Liver (tissue), 9 donors: ENCODE measurements around the gene UGGT2. TPM values are rescaled to one million over a fixed set of nuclear protein-coding genes. Genes with fewer than 3 reads are reported as not detected.

Source experiments
- DNase-seq: peaks from one replicate; pipeline ENCODE4 v3.0.0-alpha.2; 2017; ENCODE audit warnings: low spot score
- H3K27ac ChIP-seq, 2 donors: one replicate each; pipeline ENCODE4 v1.7.0; 2013; ENCODE audit warnings: inconsistent platforms in 2 of 2, low read length in 2 of 2, control low read depth in 1 of 2, low read depth in 1 of 2, mild to moderate bottlenecking in 1 of 2
- H3K27me3 ChIP-seq, 4 donors: one replicate each; pipeline versions ENCODE4 v1.6.1 to v1.7.0; 2013; ENCODE audit warnings: low read length in 3 of 4, inconsistent platforms in 1 of 4, mild to moderate bottlenecking in 1 of 4, moderate library complexity in 1 of 4; ENCODE audit not compliant: control insufficient read depth in 4 of 4, insufficient read depth in 4 of 4
- H3K36me3 ChIP-seq, 4 donors: one replicate each; pipeline versions ENCODE4 v1.6.1 to v1.7.0; 2013; ENCODE audit warnings: low read length in 3 of 4, mild to moderate bottlenecking in 3 of 4, low read depth in 1 of 4, moderate library complexity in 1 of 4; ENCODE audit not compliant: control insufficient read depth in 4 of 4, insufficient read depth in 3 of 4
- H3K4me1 ChIP-seq, 4 donors: one replicate each; pipeline versions ENCODE4 v1.6.1 to v1.7.0; 2013; ENCODE audit warnings: low read length in 3 of 4, mild to moderate bottlenecking in 3 of 4, moderate library complexity in 1 of 4; ENCODE audit not compliant: control insufficient read depth in 4 of 4, insufficient read depth in 4 of 4
- H3K4me3 ChIP-seq, 3 donors: one replicate each; pipeline versions ENCODE4 v1.6.1 to v1.7.0; 2013; ENCODE audit warnings: low read length in 3 of 3, control low read depth in 1 of 3, low read depth in 1 of 3, mild to moderate bottlenecking in 1 of 3
- H3K9ac ChIP-seq, 2 donors: one replicate each; pipeline ENCODE4 v1.7.0; 2013; ENCODE audit warnings: low read length in 2 of 2, mild to moderate bottlenecking in 2 of 2, moderate library complexity in 2 of 2, control low read depth in 1 of 2, low read depth in 1 of 2
- H3K9me3 ChIP-seq, 4 donors: one replicate each; pipeline versions ENCODE4 v1.6.1 to v1.7.0; 2013; ENCODE audit warnings: low read length in 3 of 4; ENCODE audit not compliant: control insufficient read depth in 4 of 4
- ATF3 ChIP-seq: IDR thresholded peaks from 2 replicates; pipeline ENCODE4 v1.6.1; 2016; ENCODE audit warnings: antibody characterized with exemption
- CTCF ChIP-seq: fragments of 150-350 bp; IDR thresholded peaks from 2 replicates; pipeline ENCODE4 v1.5.1; 2017; ENCODE audit warnings: improper control_type of control experiment, low read depth, low read length; ENCODE audit not compliant: missing input control
- EGR1 ChIP-seq, 2 donors: IDR thresholded peaks; 2 replicates each; pipeline ENCODE4 v1.6.1; 2016 to 2018; ENCODE audit warnings: antibody characterized with exemption in 2 of 2, low read depth in 2 of 2
- FOXA1 ChIP-seq: IDR thresholded peaks from 2 replicates; pipeline ENCODE4 v1.6.1; 2016; ENCODE audit warnings: antibody characterized with exemption
- FOXA2 ChIP-seq: IDR thresholded peaks from 2 replicates; pipeline ENCODE4 v1.6.1; 2016; ENCODE audit warnings: antibody characterized with exemption
- GABPA ChIP-seq, 2 donors: IDR thresholded peaks in 1 of 2; conservative IDR thresholded peaks in 1 of 2; 2 replicates each; pipeline ENCODE4 v1.6.1; 2016; ENCODE audit warnings: antibody characterized with exemption in 2 of 2, mild to moderate bottlenecking in 1 of 2, moderate library complexity in 1 of 2
- HNF4A ChIP-seq, 2 donors: conservative IDR thresholded peaks; 2 replicates each; pipeline ENCODE4 v1.6.1; 2016; ENCODE audit warnings: antibody characterized with exemption in 2 of 2, mild to moderate bottlenecking in 2 of 2
- HNF4G ChIP-seq: IDR thresholded peaks from 2 replicates; pipeline ENCODE4 v1.6.1; 2016; ENCODE audit warnings: antibody characterized with exemption
- JUND ChIP-seq, 2 donors: IDR thresholded peaks; 2 replicates each; pipeline ENCODE4 v1.6.1; 2016; ENCODE audit warnings: antibody characterized with exemption in 2 of 2
- MAX ChIP-seq: IDR thresholded peaks from 2 replicates; pipeline ENCODE4 v1.6.1; 2016; ENCODE audit warnings: antibody characterized with exemption
- NR2F2 ChIP-seq: IDR thresholded peaks from 2 replicates; pipeline ENCODE4 v1.6.1; 2016; ENCODE audit warnings: antibody characterized with exemption
- RAD21 ChIP-seq, 2 donors: IDR thresholded peaks; 2 replicates each; pipeline ENCODE4 v1.6.1; 2016; ENCODE audit warnings: antibody characterized with exemption in 2 of 2, mild to moderate bottlenecking in 2 of 2
- REST ChIP-seq: IDR thresholded peaks from 2 replicates; pipeline ENCODE4 v1.6.1; 2016; ENCODE audit warnings: antibody characterized with exemption, mild to moderate bottlenecking
- RXRA ChIP-seq, 2 donors: IDR thresholded peaks; 2 replicates each; pipeline ENCODE4 v1.6.1; 2017 to 2018; ENCODE audit warnings: antibody characterized with exemption in 2 of 2, mild to moderate bottlenecking in 1 of 2
- SP1 ChIP-seq: IDR thresholded peaks from 2 replicates; pipeline ENCODE4 v1.6.1; 2018; ENCODE audit warnings: antibody characterized with exemption, mild to moderate bottlenecking
- TAF1 ChIP-seq: conservative IDR thresholded peaks from 2 replicates; pipeline ENCODE4 v1.6.1; 2016; ENCODE audit warnings: antibody characterized with exemption, mild to moderate bottlenecking
- YY1 ChIP-seq: IDR thresholded peaks from 2 replicates; pipeline ENCODE4 v1.6.1; 2016; ENCODE audit warnings: antibody characterized with exemption, mild to moderate bottlenecking
- ZBTB33 ChIP-seq: IDR thresholded peaks from 2 replicates; pipeline ENCODE4 v1.6.1; 2016; ENCODE audit warnings: antibody characterized with exemption
- WGBS: extraction: QIAGEN DNeasy Blood & Tissue Kit; methylation state at CpG from one replicate; pipeline ENCODE4 v1.1.7; 2013; 5-methylcytosine and 5-hydroxymethylcytosine counted together
- polyA plus RNA-seq, 2 donors: library from polyadenylated mRNA; stranded (reverse) in 1 of 2; unstranded in 1 of 2; fragments of 200-250 nt in 1 of 2; fragments of >200 nt in 1 of 2; fragmentation: Nextera tagmentation in 1 of 2; extraction: Ambion mirVana in 1 of 2; gene quantifications; one replicate each; pipeline versions ENCODE4 v1.2.1 to v1.2.3, GENCODE V29; 2013 to 2015
- total RNA-seq, 2 donors: library from RNA; depleted of rRNA; stranded (reverse); fragments of >200 nt; gene quantifications; one replicate each; pipeline ENCODE4 v1.2.3, GENCODE V29; 2014
- donor health status: healthy.
- donor health status: healthy.
- donor health status: healthy.
- donor health status: healthy.
- donor health status: healthy.

Gene UGGT2
- total and polyA plus RNA-seq, 4 donors = 5.6 to 23.0 (median 13.2) TPM

GRCh38 chr13:95880331-95880730 lies 172.9 kb downstream of the UGGT2 start:
- peaks cover 0 to 11% (median 3%) of the 10 kb centered on the region in 4 donors for H3K36me3 ChIP-seq
- no peak for TF ChIP-seq EGR1 (IDR thresholded peaks at IDR 0.05; ENCODE audit: low read depth in 2 of 2)
- no peak for TF ChIP-seq GABPA (IDR thresholded peaks at IDR 0.05 in 1 of 2, conservative IDR thresholded peaks at IDR 0.05 in 1 of 2)
- TF ChIP-seq CTCF = no peak
- no peak for TF ChIP-seq RAD21 (IDR thresholded peaks at IDR 0.05)
- no peak for TF ChIP-seq FOXA2
- TF ChIP-seq HNF4A (conservative IDR thresholded peaks at IDR 0.05) = no peak
- no peak for TF ChIP-seq SP1
- no peak for TF ChIP-seq JUND (IDR thresholded peaks at IDR 0.05)
- no peak for TF ChIP-seq HNF4G
- no peak for TF ChIP-seq ZBTB33
- no peak for TF ChIP-seq YY1
- no peak for TF ChIP-seq FOXA1
- no peak for TF ChIP-seq ATF3
- TF ChIP-seq MAX = no peak
- no peak for TF ChIP-seq REST
- no peak for TF ChIP-seq RXRA (IDR thresholded peaks at IDR 0.05)
- TF ChIP-seq NR2F2 = no peak
- 97% methylated on average over 1 of the region's 1 CpG for WGBS

GRCh38 chr13:95874286-95874685 lies 178.9 kb downstream of the UGGT2 start:
- WGBS = 92% methylated on average over 2 of the region's 2 CpGs
- Histone ChIP-seq H3K4me1 (no peaks in the 10 kb centered on the region), H3K9ac (no peak overlapping the region), H3K9me3 (no peaks in the 10 kb centered on the region), H3K27ac (no peak overlapping the region), H3K4me3 (no peak overlapping the region), H3K27me3 (no peaks in the 10 kb centered on the region), H3K36me3 (peaks cover 0 to 3% (median 3%) of the 10 kb centered on the region in 4 donors)
- no peak for DNase-seq
- TF ChIP-seq ZBTB33 (no peak), FOXA1 (no peak), TAF1 (no peak), YY1 (no peak), FOXA2 (no peak)

More at GRCh38 chr13:95880331-95880730, 172.9 kb downstream of the UGGT2 start:
- no peak overlapping the region for H3K4me3 ChIP-seq
- no peak overlapping the region for H3K9ac ChIP-seq
- no peaks in the 10 kb centered on the region for H3K9me3 ChIP-seq
- no peaks in the 10 kb centered on the region for H3K4me1 ChIP-seq
- DNase-seq = no peak
- no peaks in the 10 kb centered on the region for H3K27me3 ChIP-seq
- H3K27ac ChIP-seq = no peak overlapping the region
